Activated naive CD4-positive, alpha-beta T cell treated with anti-CD3 and anti-CD28 coated beads, Interleukin-2, amount 50 U/mL, for 24 hours (primary cell): ENCODE measurements around the gene DYRK1A.
"Not testable (repeated sequence)": the region's sequence is repeated elsewhere in the genome, so short reads cannot be mapped to it uniquely, and the experiment has no call there.

Source experiments
- H3K27ac Mint-ChIP-seq: one replicate; pipeline ENCODE4 v1.8.0; 2021; ENCODE audit warnings: mild to moderate bottlenecking, mixed read lengths
- H3K27me3 Mint-ChIP-seq: one replicate; pipeline ENCODE4 v1.8.0; 2021; ENCODE audit warnings: mixed read lengths
- H3K36me3 Mint-ChIP-seq: one replicate; pipeline ENCODE4 v1.8.0; 2021; ENCODE audit warnings: mixed read lengths
- H3K4me1 Mint-ChIP-seq: one replicate; pipeline ENCODE4 v1.8.0; 2021; ENCODE audit warnings: mixed read lengths
- H3K4me3 Mint-ChIP-seq: one replicate; pipeline ENCODE4 v1.8.0; 2021; ENCODE audit warnings: mild to moderate bottlenecking, mixed read lengths
- H3K9me3 Mint-ChIP-seq: one replicate; pipeline ENCODE4 v1.8.0; 2021; ENCODE audit warnings: mixed read lengths

The DYRK1A gene

GRCh38 chr21:37541128-37541527 is 174.6 kb downstream of the DYRK1A start:
- H3K9me3 Mint-ChIP-seq = peaks cover 24% of the 10 kb centered on the region
- not testable (repeated sequence) for H3K4me1 Mint-ChIP-seq, H3K4me3 Mint-ChIP-seq, H3K27ac Mint-ChIP-seq
- peaks cover 15% of the 10 kb centered on the region for H3K36me3 Mint-ChIP-seq
- H3K27me3 Mint-ChIP-seq = peaks cover 16% of the 10 kb centered on the region

- Mint-ChIP-seq H3K27ac (no peak overlapping the region), H3K9me3 (peaks cover 24% of the 10 kb centered on the region), H3K36me3 (peaks cover 12% of the 10 kb centered on the region), H3K4me1 (peaks cover 14% of the 10 kb centered on the region), H3K27me3 (peaks cover 20% of the 10 kb centered on the region), H3K4me3 (no peak overlapping the region)
Observed at GRCh38 chr21:37542512-37542911, 175.9 kb downstream of the DYRK1A start.

GRCh38 chr21:37546299-37546908 is 179.8 kb downstream of the DYRK1A start:
- Mint-ChIP-seq H3K36me3 (peaks cover 9% of the 10 kb centered on the region), H3K4me3 (no peak overlapping the region), H3K27me3 (peaks cover 19% of the 10 kb centered on the region), H3K4me1 (peaks cover 19% of the 10 kb centered on the region), H3K27ac (peak overlapping the region; percentile 25), H3K9me3 (peaks cover 19% of the 10 kb centered on the region)

GRCh38 chr21:37546949-37547614 is 180.5 kb downstream of the DYRK1A start:
- no peak overlapping the region for H3K4me3 Mint-ChIP-seq
- peaks cover 19% of the 10 kb centered on the region for H3K27me3 Mint-ChIP-seq
- no peak overlapping the region for H3K27ac Mint-ChIP-seq
- peaks cover 19% of the 10 kb centered on the region for H3K4me1 Mint-ChIP-seq
- H3K36me3 Mint-ChIP-seq = peaks cover 9% of the 10 kb centered on the region
- peaks cover 12% of the 10 kb centered on the region for H3K9me3 Mint-ChIP-seq

- Mint-ChIP-seq H3K36me3 (peaks cover 4% of the 10 kb centered on the region), H3K27ac (no peak overlapping the region), H3K9me3 (peaks cover 6% of the 10 kb centered on the region), H3K27me3 (peaks cover 15% of the 10 kb centered on the region), H3K4me3 (no peak overlapping the region), H3K4me1 (peaks cover 19% of the 10 kb centered on the region)
Observed at GRCh38 chr21:37547615-37548200, 181.1 kb downstream of the DYRK1A start.

- Mint-ChIP-seq H3K4me1 (peaks cover 19% of the 10 kb centered on the region), H3K36me3 (peaks cover 1% of the 10 kb centered on the region), H3K27me3 (peaks cover 13% of the 10 kb centered on the region), H3K9me3 (no peaks in the 10 kb centered on the region), H3K27ac (no peak overlapping the region), H3K4me3 (no peak overlapping the region)
Observed at GRCh38 chr21:37548521-37548981, 182.0 kb downstream of the DYRK1A start.

GRCh38 chr21:37549730-37550129 is 183.2 kb downstream of the DYRK1A start:
- H3K36me3 Mint-ChIP-seq, H3K4me3 Mint-ChIP-seq, H3K9me3 Mint-ChIP-seq, H3K27ac Mint-ChIP-seq: not testable (repeated sequence)
- H3K4me1 Mint-ChIP-seq = peaks cover 19% of the 10 kb centered on the region
- H3K27me3 Mint-ChIP-seq = peaks cover 15% of the 10 kb centered on the region

- Mint-ChIP-seq H3K9me3 (no peaks in the 10 kb centered on the region), H3K4me3 (no peak overlapping the region), H3K4me1 (peaks cover 19% of the 10 kb centered on the region), H3K27ac (no peak overlapping the region), H3K36me3 (peaks cover 1% of the 10 kb centered on the region), H3K27me3 (peaks cover 15% of the 10 kb centered on the region)
Observed at GRCh38 chr21:37550157-37550556, 183.6 kb downstream of the DYRK1A start.

- Mint-ChIP-seq H3K9me3 (no peaks in the 10 kb centered on the region), H3K27ac (no peak overlapping the region), H3K27me3 (peaks cover 15% of the 10 kb centered on the region), H3K4me1 (peaks cover 19% of the 10 kb centered on the region), H3K4me3 (no peak overlapping the region), H3K36me3 (peaks cover 1% of the 10 kb centered on the region)
Observed at GRCh38 chr21:37550618-37551330, 184.2 kb downstream of the DYRK1A start.

GRCh38 chr21:37551331-37551992 is 184.9 kb downstream of the DYRK1A start:
- H3K36me3 Mint-ChIP-seq = peaks cover 1% of the 10 kb centered on the region
- H3K9me3 Mint-ChIP-seq = no peaks in the 10 kb centered on the region
- H3K4me1 Mint-ChIP-seq = peaks cover 16% of the 10 kb centered on the region
- peaks cover 14% of the 10 kb centered on the region for H3K27me3 Mint-ChIP-seq
- no peak overlapping the region for H3K27ac Mint-ChIP-seq
- no peak overlapping the region for H3K4me3 Mint-ChIP-seq

GRCh38 chr21:37551993-37552355 is 185.4 kb downstream of the DYRK1A start:
- Mint-ChIP-seq H3K4me3 (no peak overlapping the region), H3K27me3 (peaks cover 10% of the 10 kb centered on the region), H3K27ac (no peak overlapping the region), H3K9me3 (no peaks in the 10 kb centered on the region), H3K36me3 (peaks cover 1% of the 10 kb centered on the region), H3K4me1 (peaks cover 11% of the 10 kb centered on the region)

GRCh38 chr21:37552496-37553029 is 186.0 kb downstream of the DYRK1A start:
- Mint-ChIP-seq H3K36me3 (peaks cover 1% of the 10 kb centered on the region), H3K27me3 (peaks cover 7% of the 10 kb centered on the region), H3K27ac (no peak overlapping the region), H3K4me1 (peaks cover 5% of the 10 kb centered on the region), H3K9me3 (no peaks in the 10 kb centered on the region), H3K4me3 (no peak overlapping the region)

- Mint-ChIP-seq H3K36me3 (peaks cover 1% of the 10 kb centered on the region), H3K9me3 (no peaks in the 10 kb centered on the region), H3K27me3 (peaks cover 7% of the 10 kb centered on the region), H3K4me3 (no peak overlapping the region), H3K27ac (peak overlapping the region; percentile 70), H3K4me1 (no peaks in the 10 kb centered on the region)
Observed at GRCh38 chr21:37553078-37553481, 186.5 kb downstream of the DYRK1A start.

- H3K4me3 Mint-ChIP-seq = no peak overlapping the region
- peaks cover 7% of the 10 kb centered on the region for H3K27me3 Mint-ChIP-seq
- H3K4me1 Mint-ChIP-seq = no peaks in the 10 kb centered on the region
- no peak overlapping the region for H3K27ac Mint-ChIP-seq
- H3K9me3 Mint-ChIP-seq = peaks cover 5% of the 10 kb centered on the region
- peaks cover 1% of the 10 kb centered on the region for H3K36me3 Mint-ChIP-seq
Observed at GRCh38 chr21:37554661-37555379, 188.2 kb downstream of the DYRK1A start.
